ENCODE data around the gene ENAH.

DNA sequence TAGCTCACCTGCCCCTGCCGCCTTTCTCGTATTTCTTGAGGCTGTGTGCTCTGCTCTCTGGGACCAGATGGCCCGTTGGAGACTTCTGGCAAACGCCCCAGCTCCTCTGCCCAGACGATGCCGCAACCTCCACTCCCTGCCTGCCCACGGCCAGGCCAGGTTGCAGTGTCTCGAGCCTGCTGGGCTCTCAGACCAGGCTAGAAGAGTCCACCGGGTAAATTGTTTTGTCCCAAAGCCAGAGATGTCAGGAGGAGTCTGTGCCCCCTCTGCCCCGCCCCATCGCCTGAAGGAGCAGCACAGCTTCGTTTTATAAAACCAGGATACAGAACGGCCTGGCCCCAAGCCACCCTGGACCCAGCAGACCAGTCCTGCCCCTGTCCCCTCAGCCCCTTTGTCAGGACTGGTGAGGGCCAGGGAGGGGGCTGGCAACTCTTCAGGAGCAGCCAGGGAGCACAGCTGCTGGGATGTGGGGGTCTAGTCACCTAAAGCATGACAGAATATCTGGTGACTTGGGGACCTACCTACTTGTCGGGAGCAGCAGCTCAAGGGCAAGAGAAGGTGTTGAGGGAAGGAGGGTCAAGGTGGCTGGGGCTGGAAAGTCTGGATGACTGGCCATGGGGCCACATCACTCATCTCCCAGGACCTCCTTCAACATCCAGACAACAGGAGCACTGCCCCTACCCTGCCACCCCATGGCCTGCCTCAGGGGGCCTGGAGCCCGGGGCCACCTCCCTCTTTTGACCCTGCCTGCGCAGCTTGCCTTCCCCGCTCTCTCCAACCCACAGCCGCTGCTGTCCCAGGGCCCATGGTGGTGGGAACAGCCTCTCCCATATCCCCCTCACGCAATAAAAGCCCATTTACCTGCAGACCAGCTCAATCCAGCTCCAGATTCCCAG is 191.1 kb downstream of the ENAH start:
- TF ChIP-seq, protein P1, sequence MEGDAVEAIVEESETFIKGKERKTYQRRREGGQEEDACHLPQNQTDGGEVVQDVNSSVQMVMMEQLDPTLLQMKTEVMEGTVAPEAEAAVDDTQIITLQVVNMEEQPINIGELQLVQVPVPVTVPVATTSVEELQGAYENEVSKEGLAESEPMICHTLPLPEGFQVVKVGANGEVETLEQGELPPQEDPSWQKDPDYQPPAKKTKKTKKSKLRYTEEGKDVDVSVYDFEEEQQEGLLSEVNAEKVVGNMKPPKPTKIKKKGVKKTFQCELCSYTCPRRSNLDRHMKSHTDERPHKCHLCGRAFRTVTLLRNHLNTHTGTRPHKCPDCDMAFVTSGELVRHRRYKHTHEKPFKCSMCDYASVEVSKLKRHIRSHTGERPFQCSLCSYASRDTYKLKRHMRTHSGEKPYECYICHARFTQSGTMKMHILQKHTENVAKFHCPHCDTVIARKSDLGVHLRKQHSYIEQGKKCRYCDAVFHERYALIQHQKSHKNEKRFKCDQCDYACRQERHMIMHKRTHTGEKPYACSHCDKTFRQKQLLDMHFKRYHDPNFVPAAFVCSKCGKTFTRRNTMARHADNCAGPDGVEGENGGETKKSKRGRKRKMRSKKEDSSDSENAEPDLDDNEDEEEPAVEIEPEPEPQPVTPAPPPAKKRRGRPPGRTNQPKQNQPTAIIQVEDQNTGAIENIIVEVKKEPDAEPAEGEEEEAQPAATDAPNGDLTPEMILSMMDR (optimal IDR thresholded peaks at IDR 0.05 in 1 of 3, IDR thresholded peaks at IDR 0.05 in 1 of 3, conservative IDR thresholded peaks at IDR 0.05 in 1 of 3; ENCODE audit: extremely low read depth in 1 of 3, insufficient read depth in 2 of 3, low read length in 3 of 3): no peak
- no peak for TF ChIP-seq EZH2 (IDR thresholded peaks at IDR 0.05; ENCODE audit: low read length)
